Neural crest cell (in vitro differentiated cells): ENCODE data around the gene WNK2. TPM values are rescaled to one million over a fixed set of nuclear protein-coding genes. Genes with fewer than 3 reads are reported as not detected.
A peak's percentile ranks its signal among the peaks of the same experiment; 100 is the strongest.

Experiments
- DNase-seq: peaks from one replicate; pipeline ENCODE4 v3.0.0; 2021; ENCODE audit warnings: low read depth, mixed read lengths, low spot score
- H3K27ac Mint-ChIP-seq: one replicate; pipeline ENCODE4 v1.8.0; 2021; ENCODE audit warnings: mild to moderate bottlenecking, mixed read lengths; ENCODE audit not compliant: unreplicated experiment
- H3K27me3 Mint-ChIP-seq: 2 replicates; pipeline ENCODE4 v1.8.0; 2021; ENCODE audit warnings: low read depth, mild to moderate bottlenecking, mixed read lengths
- H3K36me3 Mint-ChIP-seq: 2 replicates; pipeline ENCODE4 v1.8.0; 2021; ENCODE audit warnings: low read depth, mild to moderate bottlenecking, mixed read lengths
- H3K4me1 Mint-ChIP-seq: 2 replicates; pipeline ENCODE4 v1.8.0; 2021; ENCODE audit warnings: mixed read lengths
- H3K4me3 Mint-ChIP-seq: one replicate; pipeline ENCODE4 v1.8.0; 2021; ENCODE audit warnings: mild to moderate bottlenecking, mixed read lengths
- H3K9me3 Mint-ChIP-seq: 2 replicates; pipeline ENCODE4 v1.8.0; 2021; ENCODE audit warnings: mixed read lengths
- total RNA-seq: library from RNA; stranded (reverse); gene quantifications from 2 replicates; pipeline ENCODE4 v1.2.1, GENCODE V29; 2021
- TF ChIP-seq, protein P1 (sequence below): fragments of 200-600 bp; sonication (generic); conservative IDR thresholded peaks from 2 replicates; pipeline ENCODE4 v1.5.0; 2021; ENCODE audit warnings: antibody characterized with exemption, mild to moderate bottlenecking

Gene WNK2
- total RNA-seq, 1 donor from 2014 or later: 27.8 TPM

DNA sequence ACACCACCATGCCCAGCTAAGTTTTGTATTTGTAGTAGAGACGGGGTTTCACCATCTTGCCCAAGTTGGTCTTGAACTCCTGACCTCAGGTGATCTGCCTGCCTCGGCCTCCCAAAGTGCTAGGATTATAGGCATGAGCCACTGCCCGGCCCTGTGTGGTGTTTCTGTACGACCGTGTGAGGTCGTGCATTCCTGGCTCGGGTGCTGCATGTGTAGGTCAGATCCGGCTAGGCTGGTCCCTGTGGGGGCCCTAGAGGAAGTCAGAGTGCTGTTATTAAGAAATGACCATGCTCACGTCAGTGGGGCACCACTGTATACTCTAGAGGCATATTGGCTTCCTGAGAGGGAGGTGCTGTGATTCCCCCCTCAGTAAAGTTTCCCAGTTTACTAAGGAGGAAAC, 13.7 kb downstream of the WNK2 start:
- H3K4me3 Mint-ChIP-seq: no peak overlapping the region
- TF ChIP-seq, protein P1, sequence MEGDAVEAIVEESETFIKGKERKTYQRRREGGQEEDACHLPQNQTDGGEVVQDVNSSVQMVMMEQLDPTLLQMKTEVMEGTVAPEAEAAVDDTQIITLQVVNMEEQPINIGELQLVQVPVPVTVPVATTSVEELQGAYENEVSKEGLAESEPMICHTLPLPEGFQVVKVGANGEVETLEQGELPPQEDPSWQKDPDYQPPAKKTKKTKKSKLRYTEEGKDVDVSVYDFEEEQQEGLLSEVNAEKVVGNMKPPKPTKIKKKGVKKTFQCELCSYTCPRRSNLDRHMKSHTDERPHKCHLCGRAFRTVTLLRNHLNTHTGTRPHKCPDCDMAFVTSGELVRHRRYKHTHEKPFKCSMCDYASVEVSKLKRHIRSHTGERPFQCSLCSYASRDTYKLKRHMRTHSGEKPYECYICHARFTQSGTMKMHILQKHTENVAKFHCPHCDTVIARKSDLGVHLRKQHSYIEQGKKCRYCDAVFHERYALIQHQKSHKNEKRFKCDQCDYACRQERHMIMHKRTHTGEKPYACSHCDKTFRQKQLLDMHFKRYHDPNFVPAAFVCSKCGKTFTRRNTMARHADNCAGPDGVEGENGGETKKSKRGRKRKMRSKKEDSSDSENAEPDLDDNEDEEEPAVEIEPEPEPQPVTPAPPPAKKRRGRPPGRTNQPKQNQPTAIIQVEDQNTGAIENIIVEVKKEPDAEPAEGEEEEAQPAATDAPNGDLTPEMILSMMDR: no peak
- no peak overlapping the region for H3K27ac Mint-ChIP-seq
- H3K27me3 Mint-ChIP-seq: peaks cover 23% of the 10 kb centered on the region
- H3K9me3 Mint-ChIP-seq: no peaks in the 10 kb centered on the region
- DNase-seq: no peak
- H3K4me1 Mint-ChIP-seq: peaks cover 37% of the 10 kb centered on the region
- no peaks in the 10 kb centered on the region for H3K36me3 Mint-ChIP-seq

DNA sequence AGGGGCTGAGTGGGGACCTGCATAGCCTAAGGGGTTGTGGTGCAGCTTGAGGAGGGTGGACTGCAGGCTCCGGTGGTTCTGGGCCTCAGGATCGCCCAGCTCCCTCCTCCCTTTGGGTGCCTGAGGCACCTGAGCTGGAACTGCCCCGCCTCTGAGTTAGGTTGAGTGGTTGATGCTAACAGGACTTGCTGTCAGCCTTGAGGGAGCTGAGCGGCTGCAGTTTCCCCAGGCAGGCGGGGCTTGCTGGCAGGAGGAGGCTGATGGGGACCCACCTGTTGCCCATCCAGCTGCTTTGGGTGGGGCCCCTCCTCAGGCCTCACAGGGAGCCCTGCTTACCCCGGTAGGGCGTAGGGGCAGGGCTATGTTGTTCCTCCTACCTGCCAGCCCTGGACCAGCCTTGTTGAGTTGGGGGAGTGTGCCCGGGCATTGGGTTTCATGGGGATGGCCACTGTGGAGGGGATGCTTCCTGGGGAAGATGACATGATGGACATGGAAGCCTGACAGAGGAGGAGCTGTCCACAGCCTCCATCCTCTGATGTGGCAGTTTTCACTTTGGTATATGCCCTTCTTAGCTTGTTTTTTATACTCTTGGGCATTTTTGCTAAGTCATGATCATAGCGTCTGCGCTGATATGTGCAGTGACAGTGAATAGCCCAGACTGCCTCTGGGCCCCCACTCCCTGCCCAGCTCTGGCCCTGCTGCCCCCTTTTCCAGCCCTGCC, 14.3 kb downstream of the WNK2 start:
- Mint-ChIP-seq H3K27ac (no peak overlapping the region), H3K27me3 (peaks cover 22% of the 10 kb centered on the region), H3K4me3 (no peak overlapping the region), H3K9me3 (no peaks in the 10 kb centered on the region), H3K4me1 (peaks cover 39% of the 10 kb centered on the region), H3K36me3 (no peaks in the 10 kb centered on the region)
- no peak for DNase-seq
- TF ChIP-seq, protein P1: no peak

DNA sequence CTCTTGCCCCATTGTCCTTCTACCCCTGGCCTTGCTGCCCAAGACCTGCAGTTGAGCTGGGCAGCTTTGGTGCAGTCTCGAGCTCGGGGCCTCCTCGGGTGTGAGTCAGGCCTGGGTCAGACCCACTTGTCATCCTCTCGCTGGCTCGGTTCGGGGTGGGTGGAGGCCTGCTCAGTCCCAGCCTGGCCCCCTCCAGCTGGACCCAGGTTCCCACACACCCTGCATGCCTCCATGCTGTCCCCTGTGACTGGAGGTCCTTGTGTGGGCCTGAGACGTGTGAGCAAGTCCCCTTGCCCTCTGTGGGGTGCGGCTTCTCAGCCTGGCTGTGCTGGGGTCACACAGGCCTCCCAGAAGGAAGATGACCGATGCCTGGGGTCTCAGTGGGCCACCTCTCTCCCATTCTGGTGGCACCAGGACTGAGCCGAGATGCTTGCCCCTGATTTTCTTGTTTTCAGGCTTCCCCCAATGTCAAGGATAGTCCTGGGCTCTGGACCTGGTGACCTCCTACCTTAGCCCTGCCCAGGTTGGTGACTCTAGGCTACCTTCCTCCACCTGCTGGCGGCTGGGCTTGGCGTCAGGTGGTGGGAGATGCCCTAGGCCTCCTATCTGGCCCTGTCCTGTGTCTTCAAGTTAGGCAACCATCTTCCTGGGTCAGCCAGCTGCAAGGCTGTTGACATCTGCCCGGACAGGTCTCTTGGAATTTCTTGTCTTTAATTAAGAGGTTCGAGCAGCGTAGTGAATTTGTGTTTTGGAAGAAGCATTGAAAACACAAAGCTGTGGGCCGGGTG, 15.1 kb downstream of the WNK2 start:
- Mint-ChIP-seq H3K27me3 (peaks cover 16% of the 10 kb centered on the region), H3K4me1 (peaks cover 39% of the 10 kb centered on the region), H3K27ac (peak overlapping the region; percentile 12), H3K4me3 (no peak overlapping the region), H3K9me3 (no peaks in the 10 kb centered on the region), H3K36me3 (no peaks in the 10 kb centered on the region)
- DNase-seq: no peak
- TF ChIP-seq, protein P1: no peak

DNA sequence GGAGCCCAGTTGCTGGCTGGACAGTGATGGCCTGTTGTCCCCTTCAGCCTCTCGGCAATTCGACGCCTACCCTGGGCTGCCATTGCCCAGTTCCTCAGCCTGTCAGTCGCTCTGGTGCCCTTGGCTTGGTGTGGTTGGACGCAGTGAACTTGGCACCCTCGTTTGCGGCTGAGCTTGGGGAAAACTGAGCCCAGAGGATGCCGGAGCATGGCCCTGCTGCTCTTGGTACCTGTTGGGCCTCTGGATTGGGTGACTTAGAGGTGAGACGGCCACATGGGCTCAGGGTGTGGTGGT, 16.5 kb downstream of the WNK2 start:
- Mint-ChIP-seq H3K9me3 (no peaks in the 10 kb centered on the region), H3K27me3 (peaks cover 12% of the 10 kb centered on the region), H3K27ac (no peak overlapping the region), H3K4me3 (no peak overlapping the region), H3K4me1 (peaks cover 44% of the 10 kb centered on the region), H3K36me3 (no peaks in the 10 kb centered on the region)
- no peak for DNase-seq
- TF ChIP-seq, protein P1: no peak

DNA sequence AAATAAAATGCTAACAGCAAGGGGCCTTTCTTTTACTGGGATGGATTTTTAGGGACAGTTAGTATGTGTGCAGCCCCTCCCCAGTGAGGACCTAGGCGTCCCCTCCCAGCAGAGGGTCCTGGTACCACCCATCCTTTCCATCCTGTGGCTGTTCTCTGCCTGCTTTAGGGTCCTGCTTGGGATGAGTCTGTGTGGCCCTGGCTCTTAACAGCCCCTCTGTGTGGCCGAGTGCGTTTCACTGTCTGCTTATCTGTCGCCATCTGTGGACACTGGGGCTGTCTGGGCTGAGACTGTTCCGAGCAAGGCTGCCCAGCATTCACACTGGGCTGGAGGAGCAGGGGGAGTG, 17.0 kb downstream of the WNK2 start:
- peaks cover 9% of the 10 kb centered on the region for H3K27me3 Mint-ChIP-seq
- no peaks in the 10 kb centered on the region for H3K9me3 Mint-ChIP-seq
- peak overlapping the region; percentile 89 for H3K27ac Mint-ChIP-seq
- TF ChIP-seq, protein P1: no peak
- H3K4me1 Mint-ChIP-seq: peaks cover 47% of the 10 kb centered on the region
- no peak for DNase-seq
- no peaks in the 10 kb centered on the region for H3K36me3 Mint-ChIP-seq
- H3K4me3 Mint-ChIP-seq: no peak overlapping the region
